Eye (tissue), 1 donor: ENCODE results near the gene PCED1B.
"Not testable (repeated sequence)": the region's sequence is repeated elsewhere in the genome, so short reads cannot be mapped to it uniquely, and the experiment has no call there.

Experiments
- DNase-seq: peaks from one replicate; pipeline ENCODE4 v3.0.0-alpha.2; 2015

PCED1B gene

GRCh38 chr12:47244835-47245234 is 165.4 kb downstream of the PCED1B start:
- DNase-seq: no peak

GRCh38 chr12:47245623-47246022 is 166.2 kb downstream of the PCED1B start:
- DNase-seq: no peak

DNA sequence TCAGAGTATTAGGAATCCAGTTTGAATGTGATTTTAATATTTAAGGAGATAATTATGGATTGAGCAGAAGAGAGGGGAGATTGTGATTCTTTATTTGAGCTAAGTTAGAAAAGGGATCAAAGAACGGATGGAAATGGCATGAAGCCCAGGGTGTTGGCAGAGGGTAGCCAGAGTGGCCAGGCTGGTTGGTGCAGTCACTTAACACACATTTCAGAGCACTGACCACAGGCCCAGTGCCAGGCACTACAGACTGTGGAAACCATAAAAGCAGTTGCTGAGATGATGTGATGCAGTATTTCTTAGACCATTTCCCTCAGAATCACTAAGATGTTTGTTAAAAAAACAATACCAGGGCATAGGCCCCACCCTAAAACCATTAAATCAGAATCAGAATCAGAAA is 168.0 kb downstream of the PCED1B start:
- DNase-seq: no peak

GRCh38 chr12:47249082-47249481 is 169.7 kb downstream of the PCED1B start:
- no peak for DNase-seq

DNA sequence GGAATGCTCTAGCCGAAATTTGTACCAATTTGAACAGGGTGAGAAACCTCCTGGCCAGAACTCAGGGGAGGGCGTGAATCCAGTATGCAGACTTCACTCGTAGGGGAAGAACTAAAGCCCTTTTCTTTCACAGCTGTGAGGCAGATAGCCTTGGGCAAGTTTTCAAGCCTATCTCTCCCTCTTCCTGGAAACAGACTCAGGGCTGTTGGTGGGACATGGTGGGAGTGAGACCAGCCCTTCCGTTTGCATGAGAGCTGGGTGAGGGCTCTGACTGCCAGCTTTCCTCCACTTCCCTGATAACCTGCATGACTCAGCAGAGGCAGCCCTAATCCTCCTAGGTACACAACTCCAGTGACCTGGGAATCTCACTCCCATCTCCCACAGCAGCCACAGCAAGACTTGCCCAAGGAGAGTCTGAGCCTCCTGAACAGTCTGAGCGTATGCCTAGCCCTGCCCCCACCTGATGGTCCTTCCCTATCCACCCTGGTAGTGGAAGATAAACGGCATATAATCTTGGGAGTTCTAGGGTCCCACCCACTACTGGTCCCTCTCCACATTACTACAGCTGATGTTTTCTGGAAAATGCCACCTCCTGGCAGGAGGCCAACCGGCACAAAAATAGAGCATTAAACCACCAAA is 170.4 kb downstream of the PCED1B start:
- no peak for DNase-seq

DNA sequence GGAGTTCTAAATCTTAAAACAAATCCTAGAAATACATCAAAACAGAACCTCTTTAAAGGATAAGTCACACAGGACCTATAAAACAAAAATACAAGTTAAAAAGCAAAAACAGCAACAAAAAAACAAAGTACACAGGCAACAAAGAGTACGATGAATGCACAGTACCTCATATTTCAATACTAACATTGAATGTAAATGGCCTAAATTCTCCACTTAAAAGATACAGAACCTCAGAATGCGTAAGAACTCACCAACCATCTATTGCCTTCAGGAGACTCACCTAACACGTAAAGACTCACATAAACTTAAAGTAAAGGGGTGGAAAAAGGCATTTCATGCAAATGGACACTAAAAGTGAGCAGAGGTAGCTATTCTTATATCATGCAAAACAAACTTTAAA is 172.5 kb downstream of the PCED1B start:
- no peak for DNase-seq

- DNase-seq: no peak
Measured at GRCh38 chr12:47264951-47265350, 185.5 kb downstream of the PCED1B start.

DNA sequence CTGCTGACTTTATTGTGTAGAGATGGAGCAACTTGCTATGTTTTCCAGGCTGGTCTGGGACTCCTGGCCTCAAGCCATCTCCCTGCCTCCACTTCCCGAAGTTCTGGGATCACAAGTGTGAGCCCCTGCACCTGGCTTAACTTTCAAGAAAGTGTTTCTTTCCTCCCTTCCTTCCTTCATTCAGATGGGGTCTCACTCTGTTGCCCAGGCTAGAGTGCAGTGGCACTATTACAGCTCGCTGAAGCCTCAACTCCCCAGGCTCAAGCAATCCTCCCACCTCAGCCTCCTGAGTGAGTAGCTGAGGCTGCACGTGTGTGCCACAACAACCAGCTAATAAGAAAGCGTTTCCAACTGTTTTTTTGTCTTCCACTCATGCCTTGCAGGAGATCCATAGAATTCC is 186.0 kb downstream of the PCED1B start:
- no peak for DNase-seq

DNA sequence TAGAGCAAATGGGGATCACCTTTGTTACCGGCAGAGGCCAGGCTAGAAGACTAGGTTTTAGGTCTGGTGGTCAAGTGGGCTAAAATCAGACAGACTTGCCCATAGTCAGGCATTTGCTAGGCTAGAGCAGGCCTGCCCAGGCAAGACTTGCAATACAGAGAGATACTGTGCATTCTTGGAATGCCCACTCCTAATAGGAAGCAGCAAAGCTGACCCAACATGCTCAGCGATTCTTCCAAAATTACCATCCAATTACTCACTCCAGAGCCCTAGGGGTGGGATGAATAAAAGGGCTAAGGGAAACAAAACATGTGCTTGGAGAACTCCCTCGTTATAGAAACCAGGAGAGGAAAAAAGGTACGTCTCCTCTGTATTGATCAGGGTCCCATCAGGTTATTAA is 188.2 kb downstream of the PCED1B start:
- no peak for DNase-seq

DNA sequence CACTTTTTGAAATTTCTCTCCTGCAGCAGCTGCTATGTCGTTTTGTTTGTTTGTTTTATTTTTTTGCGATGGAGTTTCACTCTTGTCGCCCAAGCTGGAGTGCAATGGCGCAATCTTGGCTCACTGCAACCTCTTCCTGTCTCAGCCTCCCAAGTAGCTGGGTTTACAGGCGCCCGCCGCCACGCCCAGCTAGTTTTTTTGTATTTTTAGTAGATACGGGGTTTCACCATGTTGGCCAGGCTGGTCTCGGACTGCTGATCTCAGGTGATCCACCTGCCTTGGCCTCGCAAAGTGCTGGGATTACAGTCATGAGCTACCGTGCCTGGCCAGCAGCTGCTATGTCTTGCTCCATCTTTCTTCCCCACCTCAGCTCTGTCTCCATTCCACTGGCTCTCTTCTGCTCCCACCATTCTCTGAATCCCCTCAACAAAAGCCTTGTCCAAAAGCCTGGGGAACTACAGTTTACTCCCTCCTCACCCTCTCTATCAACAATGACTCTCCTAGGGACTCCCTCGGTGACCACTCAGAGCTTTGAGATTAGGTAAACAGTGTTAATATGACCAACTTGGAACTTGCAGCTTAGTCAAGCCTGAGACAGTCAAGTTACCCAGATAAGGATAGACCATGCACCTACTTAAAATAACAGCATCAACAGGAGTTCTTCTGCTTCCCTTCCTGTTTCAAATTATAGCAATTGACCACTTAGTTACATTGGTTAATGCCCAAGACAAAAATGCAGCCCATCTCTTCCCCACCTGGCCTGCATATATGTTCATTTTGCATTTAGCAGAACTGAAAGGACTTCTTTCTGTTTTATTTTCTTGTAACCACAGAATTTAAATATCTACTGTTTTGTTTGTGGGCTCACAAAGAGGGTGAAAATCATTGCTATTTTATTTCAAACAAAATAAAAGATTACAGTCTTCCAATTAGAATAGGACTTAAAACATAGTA is 189.4 kb downstream of the PCED1B start:
- no peak for DNase-seq

DNA sequence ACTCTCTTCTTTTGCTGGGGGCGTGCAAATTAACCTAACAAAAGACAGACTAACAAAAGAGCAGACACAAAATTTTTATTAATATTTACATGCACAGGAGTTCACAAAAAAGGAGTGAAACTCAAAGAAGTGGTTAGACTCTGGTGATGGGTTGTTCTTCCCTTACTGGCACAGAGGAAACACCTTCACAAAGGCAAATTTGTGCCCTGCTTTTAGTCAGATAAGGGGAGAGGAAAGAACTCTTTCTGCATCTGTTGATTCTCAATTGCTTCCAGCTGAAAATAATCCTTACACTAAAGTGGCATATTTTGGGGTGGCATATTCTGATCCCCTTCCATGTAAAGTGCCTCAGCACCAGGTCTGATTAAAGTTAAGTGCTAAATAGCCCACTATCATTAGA is 190.5 kb downstream of the PCED1B start:
- DNase-seq: no peak

DNA sequence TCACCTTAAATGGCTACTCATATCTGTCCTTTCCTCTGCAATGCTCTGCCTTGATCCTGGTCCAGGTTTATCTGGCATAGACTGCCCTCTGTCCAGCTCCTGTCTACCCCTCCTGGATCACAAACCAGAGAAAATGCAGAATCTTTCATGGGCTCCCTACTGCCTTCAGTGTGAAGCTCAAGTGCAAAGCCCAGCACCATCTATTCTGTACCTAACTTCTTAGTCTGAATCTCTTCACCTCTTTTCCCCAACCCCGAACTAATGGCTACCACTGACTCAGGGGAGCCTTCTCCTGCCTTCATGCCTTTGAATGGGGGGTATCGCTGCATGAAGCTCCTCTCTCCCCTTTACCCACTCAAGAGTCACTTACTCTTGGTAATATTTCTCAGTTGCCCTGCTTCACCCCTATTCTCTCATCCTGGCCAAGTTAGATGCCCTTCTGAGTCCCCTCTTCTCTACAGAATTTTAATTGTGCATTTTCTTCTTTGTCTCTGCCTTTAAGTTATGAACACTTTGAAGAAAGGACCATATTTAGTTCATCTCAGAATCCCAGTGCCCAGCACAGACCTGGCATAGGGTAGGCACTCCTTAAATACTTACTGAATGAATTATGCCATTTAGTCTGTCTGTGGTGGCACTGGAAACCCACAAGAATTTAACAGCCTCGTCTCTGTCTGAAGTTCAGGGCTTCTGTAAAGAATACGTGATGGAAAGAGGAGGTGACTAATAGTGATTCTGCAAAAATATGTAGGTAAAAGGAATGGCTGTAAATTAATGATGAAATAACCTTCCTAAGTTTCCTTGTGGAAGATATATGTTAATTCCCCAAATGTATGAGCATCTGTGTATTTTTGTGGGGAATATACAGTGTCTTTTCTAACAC is 191.6 kb downstream of the PCED1B start:
- no peak for DNase-seq

DNA sequence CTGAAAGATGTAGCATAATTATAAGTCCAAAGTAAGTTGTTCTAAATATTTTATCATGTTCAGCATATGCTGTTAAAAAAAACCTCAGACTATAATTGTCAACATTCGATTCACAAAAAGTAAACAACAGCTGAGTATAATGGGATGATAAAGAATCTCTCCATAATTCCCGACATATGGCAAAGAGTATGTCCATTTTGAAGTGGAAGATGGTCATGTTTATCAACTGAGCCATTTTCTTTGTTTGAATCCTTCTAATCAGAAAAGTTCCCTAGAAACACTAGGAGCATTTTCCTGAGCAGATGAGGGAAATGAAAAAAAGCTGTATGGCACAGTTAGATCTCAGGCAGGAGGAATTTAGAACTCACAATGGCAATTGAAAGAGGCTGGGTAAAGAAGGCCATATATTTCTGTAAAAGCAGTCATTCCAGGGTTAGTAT is 192.4 kb downstream of the PCED1B start:
- DNase-seq: peak; percentile 16

GRCh38 chr12:47272412-47273190 is 193.2 kb downstream of the PCED1B start:
- DNase-seq: peak; percentile 17

GRCh38 chr12:47273191-47273626 is 193.8 kb downstream of the PCED1B start:
- no peak for DNase-seq

GRCh38 chr12:47274760-47275159 is 195.3 kb downstream of the PCED1B start:
- DNase-seq: no peak

DNA sequence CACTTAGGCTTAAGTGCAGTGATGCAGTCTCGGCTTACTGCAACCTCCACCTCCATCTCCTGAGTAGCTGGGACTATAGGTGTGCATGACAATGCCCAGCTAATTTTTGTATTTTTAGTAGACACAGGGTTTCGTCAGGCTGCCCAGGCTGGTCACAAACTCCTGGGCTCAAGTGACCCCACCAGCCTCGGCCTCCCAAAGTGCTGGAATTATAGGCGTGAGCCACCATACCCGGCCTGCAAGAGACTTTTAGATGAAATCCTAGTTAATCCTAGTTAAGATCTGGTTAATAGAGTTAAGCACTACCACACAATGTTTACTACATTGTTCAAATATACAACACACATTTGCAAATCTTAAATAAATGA is 196.8 kb downstream of the PCED1B start:
- no peak for DNase-seq

- no peak for DNase-seq
Measured at GRCh38 chr12:47276621-47277309, 197.3 kb downstream of the PCED1B start.

GRCh38 chr12:47277972-47278448 is 198.6 kb downstream of the PCED1B start:
- DNase-seq: no peak

DNA sequence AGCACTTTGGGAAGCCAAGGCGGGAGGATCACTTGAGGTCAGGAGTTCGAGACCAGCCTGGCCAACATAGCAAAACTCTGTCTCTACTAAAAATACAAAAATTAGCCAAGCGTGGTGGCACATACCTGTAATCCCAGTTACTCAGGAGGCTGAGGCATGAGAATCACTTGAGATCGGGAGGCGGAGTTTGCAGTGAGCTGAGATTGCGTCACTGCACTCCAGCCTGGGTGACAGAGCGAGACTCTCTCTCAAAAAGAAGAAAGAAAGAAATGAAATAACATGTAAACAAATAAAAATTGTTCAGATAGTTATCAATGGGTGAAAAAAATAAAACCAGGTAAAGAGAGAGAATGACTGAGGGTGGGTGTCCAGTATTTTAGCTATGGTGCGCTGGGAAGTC is 200.3 kb downstream of the PCED1B start:
- not testable (repeated sequence) for DNase-seq

DNA sequence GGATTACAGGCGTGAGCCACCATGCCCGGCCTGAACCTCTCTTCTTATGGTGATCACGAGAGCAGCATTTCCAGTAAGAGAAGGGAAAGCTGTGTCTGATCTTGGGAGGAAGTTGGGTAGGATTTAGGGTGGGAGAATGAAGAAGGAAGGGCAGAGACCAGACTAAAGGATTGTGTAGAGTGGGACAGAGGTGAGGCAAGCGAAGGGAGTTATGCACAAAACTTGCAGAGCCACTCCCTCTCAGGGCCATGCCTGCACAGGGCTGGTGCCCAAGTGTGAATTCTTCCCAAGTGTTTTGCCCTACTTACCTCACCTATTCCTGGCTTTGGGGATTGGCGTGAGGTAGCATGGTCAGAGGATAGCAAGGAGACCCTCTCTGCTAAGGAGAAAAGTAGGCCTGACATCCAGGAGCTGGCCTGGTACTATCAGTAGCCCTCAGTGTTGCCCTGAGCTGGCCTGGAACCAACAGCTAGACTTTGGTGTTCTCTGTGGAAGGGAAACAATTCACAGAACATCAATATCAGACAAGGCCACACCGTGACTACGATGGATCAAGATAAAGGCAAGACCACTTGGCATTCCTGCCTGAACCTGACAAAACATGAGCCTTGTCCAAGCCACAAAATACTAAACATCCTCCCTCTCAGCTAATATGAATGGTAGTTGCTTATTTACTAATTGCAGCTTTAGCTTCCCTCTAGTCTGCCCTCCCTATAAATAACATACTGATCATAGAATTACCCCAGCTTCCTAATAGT is 201.3 kb downstream of the PCED1B start:
- no peak for DNase-seq
